Epithelial cell of proximal tubule (primary cell): ENCODE data around the gene PASK. TPM values are rescaled to one million over a fixed set of nuclear protein-coding genes. Genes with fewer than 3 reads are reported as not detected.

Source experiments
- DNase-seq: peaks from one replicate; pipeline ENCODE4 v3.0.0-alpha.2; 2011; ENCODE audit warnings: low read depth
- H3K4me3 ChIP-seq: 2 replicates; pipeline ENCODE4 v1.5.1; 2011; ENCODE audit warnings: low read depth, mild to moderate bottlenecking, low read length
- total RNA-seq: library from RNA; depleted of rRNA; stranded (reverse); fragments of >200 nt; gene quantifications from 2 replicates; pipeline ENCODE4 v1.2.3, GENCODE V29; 2015
- TF ChIP-seq, protein P1 (sequence below): conservative IDR thresholded peaks from 2 replicates; pipeline ENCODE4 v1.5.1; 2012; ENCODE audit warnings: low read depth, mild to moderate bottlenecking, low read length

PASK gene
- total RNA-seq, 1 donor from 2014 or later, result 10.0 TPM

DNA sequence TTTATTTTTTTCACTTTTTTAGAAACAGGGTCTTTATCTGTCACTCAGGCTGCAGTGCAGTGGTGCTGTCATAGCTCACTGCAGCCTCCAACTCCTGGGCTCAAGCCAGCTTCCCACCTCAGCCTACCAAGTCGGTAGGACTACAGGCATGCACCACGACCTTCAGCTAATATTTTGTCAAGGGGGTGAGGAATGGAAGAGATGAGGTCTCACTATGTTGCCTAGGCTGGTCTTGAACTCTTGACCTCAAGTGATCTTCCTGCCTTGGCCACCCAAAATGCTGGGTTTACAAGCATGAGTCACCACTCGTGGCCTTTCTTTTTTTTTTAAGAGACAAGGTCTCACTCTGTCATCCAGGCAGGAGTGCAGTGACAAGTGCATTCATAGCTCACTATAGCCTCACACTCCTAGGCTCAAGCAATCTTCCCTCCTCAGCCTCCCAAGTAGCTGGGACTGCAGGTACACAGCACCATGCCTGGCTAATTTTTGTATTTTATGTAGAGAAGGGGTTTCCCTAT is 14.4 kb upstream of the PASK start:
- DNase-seq, result no peak
- TF ChIP-seq, protein P1, sequence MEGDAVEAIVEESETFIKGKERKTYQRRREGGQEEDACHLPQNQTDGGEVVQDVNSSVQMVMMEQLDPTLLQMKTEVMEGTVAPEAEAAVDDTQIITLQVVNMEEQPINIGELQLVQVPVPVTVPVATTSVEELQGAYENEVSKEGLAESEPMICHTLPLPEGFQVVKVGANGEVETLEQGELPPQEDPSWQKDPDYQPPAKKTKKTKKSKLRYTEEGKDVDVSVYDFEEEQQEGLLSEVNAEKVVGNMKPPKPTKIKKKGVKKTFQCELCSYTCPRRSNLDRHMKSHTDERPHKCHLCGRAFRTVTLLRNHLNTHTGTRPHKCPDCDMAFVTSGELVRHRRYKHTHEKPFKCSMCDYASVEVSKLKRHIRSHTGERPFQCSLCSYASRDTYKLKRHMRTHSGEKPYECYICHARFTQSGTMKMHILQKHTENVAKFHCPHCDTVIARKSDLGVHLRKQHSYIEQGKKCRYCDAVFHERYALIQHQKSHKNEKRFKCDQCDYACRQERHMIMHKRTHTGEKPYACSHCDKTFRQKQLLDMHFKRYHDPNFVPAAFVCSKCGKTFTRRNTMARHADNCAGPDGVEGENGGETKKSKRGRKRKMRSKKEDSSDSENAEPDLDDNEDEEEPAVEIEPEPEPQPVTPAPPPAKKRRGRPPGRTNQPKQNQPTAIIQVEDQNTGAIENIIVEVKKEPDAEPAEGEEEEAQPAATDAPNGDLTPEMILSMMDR, result no peak
- no peak overlapping the region for H3K4me3 ChIP-seq

DNA sequence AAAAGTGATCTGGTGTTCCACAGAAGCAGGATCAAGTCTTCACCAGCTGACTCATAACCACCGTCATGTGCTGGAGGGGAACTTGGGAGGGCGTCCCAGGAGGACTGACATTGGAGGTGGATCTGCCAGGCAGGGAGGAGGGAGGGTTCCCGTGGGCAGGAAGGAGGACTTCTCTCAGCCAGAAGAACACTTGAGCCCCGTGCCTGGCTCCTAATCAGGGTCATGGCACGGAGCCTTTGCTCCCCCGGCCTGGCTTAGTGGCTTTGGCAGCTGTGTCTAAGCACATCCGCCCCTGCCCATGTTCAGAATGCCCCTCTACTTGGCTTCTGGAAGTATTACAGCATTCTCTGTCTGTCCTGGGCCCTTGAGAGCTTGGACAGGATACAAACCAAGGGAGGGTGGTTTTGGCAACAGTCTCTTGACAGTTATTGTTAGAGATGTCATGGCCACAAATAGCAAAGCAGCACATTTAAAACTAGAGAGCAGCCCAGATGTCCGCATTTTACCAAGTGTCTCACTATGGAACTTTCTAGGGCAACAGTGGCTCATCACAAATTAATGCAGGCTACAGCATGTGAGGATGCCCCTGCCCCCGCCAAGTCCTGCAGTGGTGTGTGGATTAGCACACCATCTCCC is 12.5 kb upstream of the PASK start:
- no peak overlapping the region for H3K4me3 ChIP-seq
- no peak for DNase-seq
- TF ChIP-seq, protein P1, result no peak

DNA sequence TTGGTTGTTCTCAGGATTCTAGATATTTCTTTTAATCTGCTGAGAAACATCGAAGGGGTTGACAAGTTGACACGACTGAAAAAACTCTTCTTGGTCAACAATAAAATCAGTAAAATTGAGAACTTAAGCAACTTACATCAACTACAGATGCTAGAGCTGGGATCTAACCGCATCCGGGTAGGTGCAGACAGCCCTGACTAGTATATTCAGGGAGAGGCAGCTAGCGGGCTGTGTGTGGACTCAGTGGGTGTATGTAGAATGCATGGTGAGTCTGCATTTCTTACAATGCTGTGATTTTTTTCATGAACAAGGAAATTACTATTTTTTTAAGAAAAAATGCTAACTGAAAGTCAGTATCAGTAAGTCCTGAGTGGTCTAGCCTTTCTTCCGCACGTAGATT is 11.0 kb upstream of the PASK start:
- TF ChIP-seq, protein P1, result no peak
- H3K4me3 ChIP-seq, result no peak overlapping the region
- no peak for DNase-seq

GRCh38 chr2:241159116-241159515 is 9.8 kb upstream of the PASK start:
- TF ChIP-seq, protein P1, result no peak
- no peak for DNase-seq
- H3K4me3 ChIP-seq, result no peak overlapping the region

GRCh38 chr2:241158546-241158900 is 9.3 kb upstream of the PASK start:
- TF ChIP-seq, protein P1, result no peak
- DNase-seq, result no peak
- no peak overlapping the region for H3K4me3 ChIP-seq

GRCh38 chr2:241157841-241158545 is 8.7 kb upstream of the PASK start:
- DNase-seq, result no peak
- TF ChIP-seq, protein P1, result no peak
- H3K4me3 ChIP-seq, result no peak overlapping the region
